Subcutaneous adipose tissue (tissue), 4 donors: ENCODE results near the gene NPY5R. TPM values are rescaled to one million over a fixed set of nuclear protein-coding genes. Genes with fewer than 3 reads are reported as not detected.

Source experiments
- total RNA-seq, 4 donors: library from RNA; depleted of rRNA; stranded (reverse); fragments of >200 nt; gene quantifications; one replicate each; pipeline ENCODE4 v1.1.0, GENCODE V29; 2016
- TF ChIP-seq, protein P1 (sequence below): fragments of 450-650 bp; IDR thresholded peaks from one replicate; pipeline ENCODE4 v1.5.1; 2016; ENCODE audit warnings: low read depth, mild to moderate bottlenecking, control low read depth, antibody characterized with exemption, moderate library complexity

NPY5R gene
- total RNA-seq, 4 donors from 2014 or later, result 3.6 to 11.0 (median 8.9) TPM

DNA sequence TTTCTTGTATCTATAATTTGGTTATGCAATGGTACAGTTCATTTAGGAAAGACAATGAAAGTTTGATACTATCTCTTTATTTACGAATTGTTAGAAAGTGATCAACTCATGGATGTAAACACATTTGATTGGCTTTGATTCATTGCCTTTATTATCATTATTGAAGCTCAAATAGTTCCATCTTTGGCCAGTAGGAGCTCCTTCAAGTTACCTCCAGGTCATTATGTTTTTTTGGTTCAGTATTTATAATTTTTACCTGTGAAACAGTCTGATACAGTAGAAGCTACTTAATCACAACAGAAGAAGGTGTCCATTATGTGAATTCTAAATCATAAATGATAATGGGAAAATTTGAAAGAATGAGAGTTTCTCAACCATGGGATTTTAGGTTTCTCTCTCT, 12.4 kb downstream of the NPY5R start:
- TF ChIP-seq, protein P1, sequence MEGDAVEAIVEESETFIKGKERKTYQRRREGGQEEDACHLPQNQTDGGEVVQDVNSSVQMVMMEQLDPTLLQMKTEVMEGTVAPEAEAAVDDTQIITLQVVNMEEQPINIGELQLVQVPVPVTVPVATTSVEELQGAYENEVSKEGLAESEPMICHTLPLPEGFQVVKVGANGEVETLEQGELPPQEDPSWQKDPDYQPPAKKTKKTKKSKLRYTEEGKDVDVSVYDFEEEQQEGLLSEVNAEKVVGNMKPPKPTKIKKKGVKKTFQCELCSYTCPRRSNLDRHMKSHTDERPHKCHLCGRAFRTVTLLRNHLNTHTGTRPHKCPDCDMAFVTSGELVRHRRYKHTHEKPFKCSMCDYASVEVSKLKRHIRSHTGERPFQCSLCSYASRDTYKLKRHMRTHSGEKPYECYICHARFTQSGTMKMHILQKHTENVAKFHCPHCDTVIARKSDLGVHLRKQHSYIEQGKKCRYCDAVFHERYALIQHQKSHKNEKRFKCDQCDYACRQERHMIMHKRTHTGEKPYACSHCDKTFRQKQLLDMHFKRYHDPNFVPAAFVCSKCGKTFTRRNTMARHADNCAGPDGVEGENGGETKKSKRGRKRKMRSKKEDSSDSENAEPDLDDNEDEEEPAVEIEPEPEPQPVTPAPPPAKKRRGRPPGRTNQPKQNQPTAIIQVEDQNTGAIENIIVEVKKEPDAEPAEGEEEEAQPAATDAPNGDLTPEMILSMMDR, result no peak

DNA sequence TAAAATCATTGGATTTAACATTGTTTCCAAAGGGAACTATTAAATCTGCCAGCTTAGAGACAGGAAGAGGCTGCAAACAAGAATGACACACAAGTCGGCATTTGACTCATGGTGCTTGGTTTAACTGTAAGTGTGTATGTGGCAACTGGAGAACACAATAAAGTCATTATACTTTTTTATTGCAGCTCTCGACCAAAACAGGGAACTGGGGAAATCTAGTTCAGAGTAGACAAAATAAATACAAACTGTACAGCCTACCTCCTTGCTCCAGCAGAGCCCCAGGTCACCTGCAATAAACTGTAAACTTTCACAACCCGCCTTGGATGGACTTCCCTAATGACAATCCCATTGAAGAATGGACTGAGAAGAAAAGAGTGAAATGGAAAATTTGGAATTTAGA, 24.0 kb downstream of the NPY5R start:
- TF ChIP-seq, protein P1, result no peak

DNA sequence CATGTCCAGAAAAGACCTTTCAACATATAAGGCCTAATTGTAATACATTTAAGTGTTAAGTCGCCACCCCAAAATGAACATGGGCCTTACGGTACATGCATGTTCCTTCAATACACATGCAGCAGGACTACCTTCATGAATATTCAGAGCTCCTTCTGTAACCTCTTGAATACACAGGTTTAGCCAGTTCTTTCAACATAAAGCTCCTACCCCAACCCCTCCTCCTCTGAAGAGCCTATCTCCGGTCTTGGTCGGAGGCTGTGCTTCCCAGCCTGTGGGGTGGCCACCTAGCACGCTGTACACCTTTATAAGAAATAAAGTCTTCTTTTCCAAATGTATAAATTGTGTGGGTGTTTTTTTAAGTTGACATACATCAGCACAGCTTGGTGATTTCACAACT, 28.3 kb downstream of the NPY5R start:
- TF ChIP-seq, protein P1, result no peak

DNA sequence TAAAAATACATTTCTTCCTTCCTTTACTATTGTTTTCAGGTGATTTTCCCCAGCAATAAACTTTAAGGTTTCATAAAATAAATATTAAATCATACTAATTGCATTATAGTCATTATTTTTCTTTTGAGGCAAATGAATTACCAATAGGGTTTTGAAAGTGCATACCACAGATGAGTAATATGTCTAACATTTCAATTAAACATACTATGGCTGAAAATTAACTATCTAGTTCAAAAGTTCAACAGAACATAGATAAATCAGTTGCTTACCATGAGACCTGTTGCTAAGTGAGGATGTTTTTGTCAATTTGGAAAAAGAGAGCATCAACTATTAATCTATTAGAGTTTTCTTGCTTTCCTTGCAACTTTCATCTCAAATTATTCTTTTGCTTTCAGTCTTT, 35.0 kb downstream of the NPY5R start:
- TF ChIP-seq, protein P1, result no peak

DNA sequence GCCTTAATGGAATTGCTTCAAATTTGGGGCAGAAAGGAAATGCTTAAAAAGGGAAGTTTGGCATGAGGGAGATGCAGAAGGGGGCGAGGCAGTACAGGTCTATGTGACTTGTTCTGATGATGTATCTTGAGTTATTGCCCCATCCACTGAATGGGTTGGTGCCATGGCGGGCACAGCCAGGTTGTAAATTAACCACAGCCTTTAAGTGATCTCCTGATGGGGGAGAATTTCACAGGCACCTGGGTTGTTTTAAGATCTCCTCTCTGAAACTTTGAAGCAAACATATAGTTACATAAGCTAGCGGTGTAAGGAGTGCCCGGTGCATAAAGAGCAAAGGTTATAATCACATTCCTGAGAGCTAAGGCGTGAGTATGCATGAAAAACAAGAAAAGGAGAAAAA, 37.0 kb downstream of the NPY5R start:
- TF ChIP-seq, protein P1, result no peak

DNA sequence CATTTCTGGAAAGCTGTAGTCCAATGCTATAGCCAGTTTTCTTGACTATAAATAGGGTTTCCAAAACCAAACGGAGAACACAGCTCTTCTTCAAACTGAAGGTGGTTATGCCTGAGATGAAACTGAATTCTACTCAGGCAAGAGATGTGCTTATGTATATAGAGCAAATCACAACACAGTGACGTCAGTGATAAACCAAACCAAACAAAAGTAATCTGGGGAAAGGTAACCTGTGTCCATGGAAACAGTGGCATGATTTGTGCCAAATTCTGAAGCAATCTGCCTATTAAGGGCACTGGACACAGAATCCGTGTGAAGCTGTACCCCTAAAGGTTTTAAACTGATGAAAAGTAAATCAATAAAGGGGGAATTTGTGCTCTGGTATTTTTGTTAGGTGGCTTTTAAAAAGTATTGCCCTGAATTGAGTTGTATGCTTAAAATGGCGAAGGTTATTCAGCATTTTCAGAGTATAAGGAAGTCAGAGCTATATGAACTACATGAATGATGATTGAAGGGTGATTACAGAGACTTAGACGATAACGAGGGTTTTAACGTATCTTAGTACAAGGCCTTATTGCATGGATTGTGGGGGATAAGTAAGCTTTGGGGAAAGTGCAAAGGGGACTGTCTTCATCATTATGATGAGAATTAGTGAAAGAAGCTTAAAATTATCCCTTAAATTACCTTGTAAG, 38.6 kb downstream of the NPY5R start:
- TF ChIP-seq, protein P1, result no peak

DNA sequence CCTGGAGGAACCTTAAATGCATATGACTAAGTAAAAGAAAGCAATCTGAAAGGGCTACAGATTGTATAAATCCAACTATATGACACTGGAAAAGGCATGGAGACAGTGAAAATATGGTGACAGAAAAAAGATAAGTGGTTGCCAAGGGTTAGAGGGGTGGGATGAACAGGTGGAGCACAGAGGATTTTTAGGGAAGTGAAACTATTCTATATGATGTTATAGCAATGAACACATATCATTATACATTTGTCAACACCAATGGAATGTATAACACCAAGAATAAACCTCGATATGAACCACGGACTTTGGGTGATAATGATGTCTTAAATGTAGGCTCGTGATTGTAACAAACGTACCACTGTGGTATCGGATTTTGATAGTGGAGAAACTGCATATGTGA, 40.7 kb downstream of the NPY5R start:
- TF ChIP-seq, protein P1, result no peak
